Measurements from ENCODE around the gene MAGOHB.
"Not testable (repeated sequence)": the region's sequence is repeated elsewhere in the genome, so short reads cannot be mapped to it uniquely, and the experiment has no call there.

GRCh38 chr12:10572021-10572490 lies 41.4 kb downstream of the MAGOHB start:
- TF ChIP-seq CEBPB (IDR thresholded peaks at IDR 0.05; ENCODE audit: borderline replicate concordance in 1 of 2, low read depth in 2 of 2, low read length in 2 of 2); CTCF (IDR thresholded peaks at IDR 0.05 in 2 of 3, conservative IDR thresholded peaks at IDR 0.05 in 1 of 3; ENCODE audit: control insufficient read depth in 2 of 3, extremely low read depth in 1 of 3, insufficient read depth in 1 of 3, low read depth in 3 of 3, low read length in 3 of 3): not testable (repeated sequence)

Data from GM12878 (cell line).